Tibial nerve (tissue), 4 donors: ENCODE measurements around the gene KRTAP4-12. TPM values are rescaled to one million over a fixed set of nuclear protein-coding genes. Genes with fewer than 3 reads are reported as not detected.
"Not testable (repeated sequence)": the region's sequence is repeated elsewhere in the genome, so short reads cannot be mapped to it uniquely, and the experiment has no call there.

Experiments
- DNase-seq, 2 donors: peaks; one replicate each; pipeline ENCODE4 v3.0.0-alpha.2; 2019; ENCODE audit warnings: low spot score in 2 of 2
- H3K27ac ChIP-seq, 4 donors: fragments of 200-600 bp; sonication (generic) in 3 of 4; one replicate each; pipeline ENCODE4 v1.5.1; 2017 to 2019; ENCODE audit warnings: mild to moderate bottlenecking in 1 of 4
- H3K27me3 ChIP-seq, 2 donors: fragments of 200-600 bp; sonication (generic) in 1 of 2; one replicate each; pipeline versions ENCODE4 v1.5.1 to v1.6.0; 2017 to 2019
- H3K36me3 ChIP-seq, 3 donors: fragments of 200-600 bp; sonication (generic); one replicate each; pipeline ENCODE4 v1.5.1; 2018 to 2019
- H3K4me1 ChIP-seq, 4 donors: fragments of 200-600 bp; sonication (generic) in 3 of 4; one replicate each; pipeline ENCODE4 v1.5.1; 2017 to 2019
- H3K4me3 ChIP-seq, 4 donors: fragments of 200-600 bp; sonication (generic) in 3 of 4; one replicate each; pipeline ENCODE4 v1.5.1; 2017 to 2019; ENCODE audit warnings: mild to moderate bottlenecking in 1 of 4, moderate library complexity in 1 of 4
- H3K9me3 ChIP-seq, 4 donors: fragments of 200-600 bp; sonication (generic) in 3 of 4; one replicate each; pipeline ENCODE4 v1.5.1; 2017 to 2019
- EP300 ChIP-seq, 2 donors: sonication (generic); formaldehyde crosslinking; IDR thresholded peaks; one replicate each; pipeline ENCODE4 v1.6.1; 2017; ENCODE audit warnings: antibody characterized with exemption in 2 of 2, mild to moderate bottlenecking in 1 of 2
- POLR2A ChIP-seq, 2 donors: fragments of 450-650 bp; IDR thresholded peaks; one replicate each; pipeline ENCODE4 v1.6.1; 2017; ENCODE audit warnings: antibody characterized with exemption in 2 of 2, mild to moderate bottlenecking in 2 of 2, moderate library complexity in 2 of 2
- WGBS, 2 donors: methylation state at CpG; one replicate each; pipeline ENCODE4 v1.1.5; 2018; 5-methylcytosine and 5-hydroxymethylcytosine counted together
- total RNA-seq, 4 donors: library from RNA; depleted of rRNA; stranded (reverse); fragments of >200 nt; gene quantifications; one replicate each; pipeline ENCODE4 v1.1.0, GENCODE V29; 2016
- TF ChIP-seq, protein P1 (sequence below), 5 experiments: fragments of 200-600 bp in 3 of 5; fragments of 450-650 bp in 2 of 5; sonication (generic) in 3 of 5; IDR thresholded peaks; one replicate each; pipeline ENCODE4 v1.5.1; 2016 to 2019; ENCODE audit warnings: antibody characterized with exemption in 5 of 5, mild to moderate bottlenecking in 3 of 5, moderate library complexity in 2 of 5

The KRTAP4-12 gene
- total RNA-seq, 4 donors from 2014 or later, result not detected

DNA sequence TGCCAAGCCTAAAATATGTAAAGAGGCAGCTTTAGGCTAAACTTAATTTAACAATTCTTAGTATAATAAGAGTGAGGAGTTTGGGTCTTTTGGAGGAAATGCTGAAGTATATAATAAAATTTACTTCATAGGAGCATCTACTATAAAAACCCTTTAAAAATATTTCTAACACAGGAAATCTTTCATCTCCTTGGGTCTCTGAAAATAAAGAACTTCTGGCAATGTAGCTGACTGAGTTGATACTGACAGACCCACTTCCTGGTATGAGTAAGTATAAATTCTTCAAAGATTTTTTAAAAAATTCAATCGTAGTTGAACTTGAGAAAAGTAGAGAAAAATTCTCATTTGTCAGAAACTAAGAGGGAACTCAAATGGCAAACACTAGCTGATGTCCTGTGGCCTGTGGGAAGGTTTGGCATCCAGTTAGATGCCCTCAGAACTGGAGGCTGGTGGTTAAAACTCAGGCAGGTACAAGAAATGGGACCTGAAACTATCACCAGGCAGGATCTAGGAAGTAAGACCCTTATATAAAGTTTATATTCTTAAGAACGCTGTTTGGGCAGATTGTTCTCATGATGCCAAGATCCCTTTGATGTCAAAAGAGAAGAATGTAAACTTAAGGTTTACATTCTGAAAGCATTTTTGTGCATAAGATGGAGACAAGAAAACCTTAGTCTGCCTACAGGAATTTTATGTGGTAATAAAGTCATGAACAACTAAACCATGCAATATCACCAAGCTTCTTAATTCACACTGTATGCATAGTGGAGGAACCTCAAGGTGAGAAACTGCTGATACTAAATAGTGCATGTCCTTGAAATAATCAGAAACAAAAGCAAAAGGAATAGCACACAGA lies 10.1 kb upstream of the KRTAP4-12 start:
- no peak overlapping the region for H3K4me3 ChIP-seq
- H3K27ac ChIP-seq, result no peak overlapping the region
- TF ChIP-seq EP300 (IDR thresholded peaks at IDR 0.05), result no peak
- TF ChIP-seq, protein P1, sequence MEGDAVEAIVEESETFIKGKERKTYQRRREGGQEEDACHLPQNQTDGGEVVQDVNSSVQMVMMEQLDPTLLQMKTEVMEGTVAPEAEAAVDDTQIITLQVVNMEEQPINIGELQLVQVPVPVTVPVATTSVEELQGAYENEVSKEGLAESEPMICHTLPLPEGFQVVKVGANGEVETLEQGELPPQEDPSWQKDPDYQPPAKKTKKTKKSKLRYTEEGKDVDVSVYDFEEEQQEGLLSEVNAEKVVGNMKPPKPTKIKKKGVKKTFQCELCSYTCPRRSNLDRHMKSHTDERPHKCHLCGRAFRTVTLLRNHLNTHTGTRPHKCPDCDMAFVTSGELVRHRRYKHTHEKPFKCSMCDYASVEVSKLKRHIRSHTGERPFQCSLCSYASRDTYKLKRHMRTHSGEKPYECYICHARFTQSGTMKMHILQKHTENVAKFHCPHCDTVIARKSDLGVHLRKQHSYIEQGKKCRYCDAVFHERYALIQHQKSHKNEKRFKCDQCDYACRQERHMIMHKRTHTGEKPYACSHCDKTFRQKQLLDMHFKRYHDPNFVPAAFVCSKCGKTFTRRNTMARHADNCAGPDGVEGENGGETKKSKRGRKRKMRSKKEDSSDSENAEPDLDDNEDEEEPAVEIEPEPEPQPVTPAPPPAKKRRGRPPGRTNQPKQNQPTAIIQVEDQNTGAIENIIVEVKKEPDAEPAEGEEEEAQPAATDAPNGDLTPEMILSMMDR (IDR thresholded peaks at IDR 0.05), result no peak
- TF ChIP-seq POLR2A (IDR thresholded peaks at IDR 0.05), result no peak
- WGBS, 2 donors, result 70% methylated on average over 2 of the region's 2 CpGs
- no peaks in the 10 kb centered on the region for H3K4me1 ChIP-seq
- DNase-seq, result no peak
- no peaks in the 10 kb centered on the region for H3K36me3 ChIP-seq
- H3K9me3 ChIP-seq, result no peaks in the 10 kb centered on the region
- H3K27me3 ChIP-seq, result no peaks in the 10 kb centered on the region

- no peak overlapping the region for H3K27ac ChIP-seq
- no peaks in the 10 kb centered on the region for H3K4me1 ChIP-seq
- WGBS, 2 donors, result 84 to 85% methylated on average over 3 of the region's 3 CpGs
- no peaks in the 10 kb centered on the region for H3K27me3 ChIP-seq
- no peak for DNase-seq
- no peaks in the 10 kb centered on the region for H3K36me3 ChIP-seq
- no peak overlapping the region for H3K4me3 ChIP-seq
- TF ChIP-seq POLR2A (IDR thresholded peaks at IDR 0.05), result no peak
- TF ChIP-seq, protein P1 (IDR thresholded peaks at IDR 0.05), result no peak
- no peak for TF ChIP-seq EP300 (IDR thresholded peaks at IDR 0.05)
- H3K9me3 ChIP-seq, result no peaks in the 10 kb centered on the region
Observed at GRCh38 chr17:41131979-41132378, 8.0 kb upstream of the KRTAP4-12 start.

DNA sequence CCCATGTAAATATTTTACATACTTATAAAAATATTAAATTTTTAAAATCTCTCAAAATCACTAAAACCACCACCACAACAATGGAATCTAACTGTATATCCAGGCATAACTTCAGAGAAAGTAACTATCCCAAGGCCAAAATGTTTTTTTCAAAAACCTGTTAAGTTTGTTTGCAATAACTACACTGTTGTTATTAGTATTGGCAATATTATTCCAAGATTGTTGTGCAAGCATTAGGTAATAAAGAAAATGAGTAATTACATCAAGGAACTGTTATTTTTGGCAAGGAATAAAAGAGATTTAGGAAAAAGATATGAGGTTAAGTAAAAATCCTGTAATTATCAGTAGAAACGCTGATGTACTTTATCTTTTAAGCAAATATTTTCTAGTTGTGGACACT lies 3.4 kb upstream of the KRTAP4-12 start:
- H3K27me3 ChIP-seq, result peaks cover 0 to 4% of the 10 kb centered on the region in 2 donors
- TF ChIP-seq, protein P1 (IDR thresholded peaks at IDR 0.05), result no peak
- TF ChIP-seq EP300 (IDR thresholded peaks at IDR 0.05) (no peak), POLR2A (IDR thresholded peaks at IDR 0.05) (no peak)
- WGBS, 2 donors, result 60 to 64% methylated on average over 1 of the region's 1 CpG

DNA sequence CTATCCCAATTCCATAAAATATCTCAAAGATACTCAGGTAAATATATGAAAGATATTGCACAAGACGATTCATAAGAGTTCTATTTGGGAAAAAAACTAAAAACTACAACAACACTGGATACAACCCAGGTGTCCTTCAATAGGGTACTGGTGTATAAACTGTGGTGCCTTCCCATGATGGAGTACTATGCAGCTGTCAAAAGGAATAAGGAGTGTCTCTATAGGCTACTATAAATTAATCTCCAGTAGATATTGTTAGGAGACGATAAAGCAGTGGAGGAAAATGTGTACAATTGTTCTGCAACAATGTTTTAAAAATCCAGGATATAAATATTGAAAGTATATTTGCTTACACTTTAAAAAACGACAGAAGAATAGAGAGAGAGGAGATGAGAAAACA lies 2.4 kb upstream of the KRTAP4-12 start:
- DNase-seq, result no peak
- H3K27ac ChIP-seq, result no peak overlapping the region
- H3K4me1 ChIP-seq, result no peaks in the 10 kb centered on the region
- peaks cover 0 to 4% of the 10 kb centered on the region in 2 donors for H3K27me3 ChIP-seq
- TF ChIP-seq, protein P1 (IDR thresholded peaks at IDR 0.05), result no peak
- TF ChIP-seq POLR2A (IDR thresholded peaks at IDR 0.05) (no peak), EP300 (IDR thresholded peaks at IDR 0.05) (no peak)
- no peaks in the 10 kb centered on the region for H3K9me3 ChIP-seq
- H3K4me3 ChIP-seq, result no peak overlapping the region
- 83 to 91% methylated on average over 3 of the region's 3 CpGs for WGBS, 2 donors
- H3K36me3 ChIP-seq, result no peaks in the 10 kb centered on the region

More for the DNA sequence above, 3.4 kb upstream of the KRTAP4-12 start:
- H3K36me3 ChIP-seq, result no peaks in the 10 kb centered on the region
- no peaks in the 10 kb centered on the region for H3K4me1 ChIP-seq
- no peaks in the 10 kb centered on the region for H3K9me3 ChIP-seq
- no peak overlapping the region for H3K27ac ChIP-seq
- no peak overlapping the region for H3K4me3 ChIP-seq
- DNase-seq, result no peak

GRCh38 chr17:41125064-41125463 lies 1.1 kb upstream of the KRTAP4-12 start:
- DNase-seq, result no peak
- H3K36me3 ChIP-seq, result no peaks in the 10 kb centered on the region
- H3K4me1 ChIP-seq, result no peaks in the 10 kb centered on the region
- peaks cover 0 to 4% of the 10 kb centered on the region in 2 donors for H3K27me3 ChIP-seq
- no peak for TF ChIP-seq POLR2A (IDR thresholded peaks at IDR 0.05)
- TF ChIP-seq, protein P1 (IDR thresholded peaks at IDR 0.05), result no peak
- TF ChIP-seq EP300 (IDR thresholded peaks at IDR 0.05), result no peak
- no peaks in the 10 kb centered on the region for H3K9me3 ChIP-seq
- 96 to 97% methylated on average over 2 of the region's 2 CpGs for WGBS, 2 donors
- no peak overlapping the region for H3K4me3 ChIP-seq
- no peak overlapping the region for H3K27ac ChIP-seq

DNA sequence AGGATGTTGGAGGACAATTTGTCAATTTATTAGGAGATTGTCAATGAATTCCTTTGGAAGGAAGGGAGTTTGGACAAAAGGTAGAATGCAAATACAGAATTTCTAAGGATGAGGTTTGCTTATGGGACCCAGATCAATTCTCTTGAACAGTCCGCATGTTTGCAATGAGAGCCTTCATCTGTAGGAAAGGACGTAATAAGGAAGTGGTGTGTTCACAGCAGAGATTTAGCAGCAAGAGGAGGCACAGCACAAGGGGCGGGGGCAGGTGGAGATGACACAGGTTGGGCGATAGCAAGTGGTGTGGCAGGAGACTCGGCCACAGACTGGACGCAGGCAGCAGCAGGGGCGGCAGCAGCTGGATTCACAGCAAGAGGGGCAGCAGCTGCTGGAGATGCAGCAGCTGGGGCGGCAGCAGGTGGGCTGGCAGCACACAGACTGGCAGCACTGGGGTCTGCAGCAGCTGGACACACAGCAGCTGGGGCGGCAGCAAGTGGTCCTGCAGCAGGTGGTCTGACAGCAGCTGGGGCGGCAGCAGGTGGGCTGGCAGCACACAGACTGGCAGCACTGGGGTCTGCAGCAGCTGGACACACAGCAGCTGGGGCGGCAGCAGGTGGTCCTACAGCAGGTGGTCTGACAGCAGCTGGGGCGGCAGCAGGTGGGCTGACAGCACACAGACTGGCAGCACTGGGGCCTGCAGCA lies 541 bp downstream of the KRTAP4-12 start:
- not testable (repeated sequence) for H3K27ac ChIP-seq, H3K9me3 ChIP-seq, H3K4me1 ChIP-seq, DNase-seq, H3K27me3 ChIP-seq, H3K4me3 ChIP-seq, H3K36me3 ChIP-seq
- WGBS, 2 donors, result 88 to 93% methylated on average over 10 to 11 of the region's 12 CpGs
